ENCODE measurements around the gene MID1IP1.

MID1IP1 gene

GRCh38 chrX:38804682-38805431 lies 3.6 kb downstream of the MID1IP1 start:
- H3K27ac Mint-ChIP-seq, result peak overlapping the region; percentile 92
- no peaks in the 10 kb centered on the region for H3K9me3 Mint-ChIP-seq
- H3K4me1 Mint-ChIP-seq, result peaks cover 30% of the 10 kb centered on the region
- H3K4me3 Mint-ChIP-seq, result peak overlapping the region; percentile 91
- CTCF ChIA-PET, result no interaction called here
- H3K27me3 Mint-ChIP-seq, result no peaks in the 10 kb centered on the region
- peak; percentile 45 for DNase-seq
- peaks cover 35% of the 10 kb centered on the region for H3K36me3 Mint-ChIP-seq

- Mint-ChIP-seq H3K4me1 (peaks cover 32% of the 10 kb centered on the region), H3K27me3 (no peaks in the 10 kb centered on the region), H3K9me3 (no peaks in the 10 kb centered on the region), H3K4me3 (peak overlapping the region; percentile 91), H3K36me3 (peaks cover 35% of the 10 kb centered on the region), H3K27ac (peak overlapping the region; percentile 92)
- CTCF ChIA-PET, result no interaction called here
- peak; percentile 72 for DNase-seq
These were observed 4.5 kb downstream of the MID1IP1 start for GRCh38 chrX:38805432-38806389.

DNA sequence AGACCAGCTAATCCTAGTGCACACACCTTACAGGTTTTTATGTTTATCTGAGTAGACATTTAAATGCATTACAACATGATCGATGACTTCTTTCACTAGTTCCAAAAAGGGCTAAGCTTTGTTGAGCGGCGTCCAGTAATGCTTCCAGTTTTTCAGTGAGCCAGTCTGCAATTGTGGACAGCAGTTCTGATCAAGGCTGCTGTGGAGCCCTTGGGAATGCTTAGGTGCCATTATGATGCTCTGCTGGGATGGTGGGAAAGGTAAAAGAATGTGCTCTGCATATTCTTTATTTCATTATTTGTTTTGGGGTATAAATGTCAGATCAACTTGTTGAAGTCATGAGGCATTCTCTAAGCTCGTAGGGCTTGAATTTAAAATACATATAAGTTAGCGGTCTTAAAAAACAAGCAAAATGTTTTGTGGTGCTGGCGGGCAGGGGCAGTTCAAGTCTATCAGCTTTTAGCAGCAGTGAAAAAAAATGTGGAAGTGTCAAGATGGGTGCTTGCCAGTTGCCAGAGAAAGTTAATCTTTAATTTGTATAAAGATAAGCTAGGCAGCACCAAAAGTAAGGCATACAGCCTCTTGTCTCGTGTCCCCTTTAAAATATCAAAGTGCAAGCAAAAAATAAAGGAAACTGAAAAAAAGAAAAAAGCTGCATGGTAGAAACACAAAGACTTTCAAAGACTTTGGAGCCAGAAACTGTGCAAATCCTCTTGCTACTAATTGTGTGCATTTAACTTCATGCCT lies 5.8 kb downstream of the MID1IP1 start:
- Mint-ChIP-seq H3K27ac (peak overlapping the region; percentile 92), H3K27me3 (no peaks in the 10 kb centered on the region), H3K4me3 (peak overlapping the region; percentile 91), H3K9me3 (peaks cover 2% of the 10 kb centered on the region), H3K36me3 (peaks cover 34% of the 10 kb centered on the region), H3K4me1 (peaks cover 39% of the 10 kb centered on the region)
- CTCF ChIA-PET, result no interaction called here
- DNase-seq, result no peak

- Mint-ChIP-seq H3K4me1 (peaks cover 46% of the 10 kb centered on the region), H3K9me3 (peaks cover 3% of the 10 kb centered on the region), H3K27me3 (no peaks in the 10 kb centered on the region), H3K36me3 (peaks cover 34% of the 10 kb centered on the region), H3K27ac (peak overlapping the region; percentile 92), H3K4me3 (peak overlapping the region; percentile 91)
- no peak for DNase-seq
- CTCF ChIA-PET, result no interaction called here
These were observed 6.6 kb downstream of the MID1IP1 start for GRCh38 chrX:38807873-38808272.

GRCh38 chrX:38811515-38812243 lies 10.4 kb downstream of the MID1IP1 start:
- no peak for DNase-seq
- H3K27ac Mint-ChIP-seq, result peak overlapping the region; percentile 85
- CTCF ChIA-PET, result interaction anchor here (1.0 to 1.3 kb wide), 2 partner anchors 9 to 11 kb away, joined by 3 read pairs; partner anchors contain the start of gene MID1IP1
- peaks cover 3% of the 10 kb centered on the region for H3K9me3 Mint-ChIP-seq
- peaks cover 17% of the 10 kb centered on the region for H3K36me3 Mint-ChIP-seq
- H3K4me3 Mint-ChIP-seq, result peak overlapping the region; percentile 52
- no peaks in the 10 kb centered on the region for H3K27me3 Mint-ChIP-seq
- H3K4me1 Mint-ChIP-seq, result peaks cover 62% of the 10 kb centered on the region

GRCh38 chrX:38816155-38816554 lies 14.9 kb downstream of the MID1IP1 start:
- H3K27me3 Mint-ChIP-seq, result peaks cover under 1% of the 10 kb centered on the region
- peaks cover 10% of the 10 kb centered on the region for H3K36me3 Mint-ChIP-seq
- no peak overlapping the region for H3K27ac Mint-ChIP-seq
- peaks cover 3% of the 10 kb centered on the region for H3K9me3 Mint-ChIP-seq
- peak; percentile 63 for DNase-seq
- H3K4me1 Mint-ChIP-seq, result peaks cover 32% of the 10 kb centered on the region
- H3K4me3 Mint-ChIP-seq, result no peak overlapping the region
- CTCF ChIA-PET, result interaction anchor here (1.8 kb wide), 1 partner anchor 48 kb away, joined by 4 read pairs; no protein-coding TSS in a partner anchor

DNA sequence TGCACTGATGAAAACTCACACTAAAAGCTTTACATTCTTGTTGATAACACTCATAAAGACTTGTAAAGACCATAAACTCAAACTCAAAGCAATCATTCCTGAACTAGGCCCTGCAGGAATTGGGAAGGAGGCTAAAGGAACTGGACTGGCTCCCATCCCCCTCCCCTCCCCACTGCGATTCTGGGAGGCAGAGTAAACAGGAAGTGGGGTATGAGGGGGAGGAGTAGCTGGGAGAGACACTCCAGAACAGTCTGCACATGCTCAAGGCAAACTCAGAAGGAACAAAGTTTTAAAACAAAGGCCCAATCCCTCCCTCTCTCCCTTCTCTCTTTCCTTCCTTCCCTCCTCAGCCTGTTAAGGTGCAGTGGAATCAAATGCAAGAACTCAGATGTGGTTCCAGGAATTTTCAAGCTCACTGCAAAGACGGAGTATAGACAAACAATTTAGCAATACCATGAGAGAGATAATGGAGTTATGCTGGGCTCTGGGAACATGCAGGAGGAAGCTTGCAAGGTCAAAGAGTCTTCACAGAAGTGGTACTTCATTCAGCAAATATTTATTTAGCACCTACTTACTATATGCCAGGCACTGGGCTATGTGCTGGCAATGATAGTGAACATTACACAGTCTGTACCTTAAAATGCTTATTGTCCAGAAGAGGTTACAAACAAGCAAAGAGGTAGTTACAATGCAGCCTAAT lies 15.9 kb downstream of the MID1IP1 start:
- Mint-ChIP-seq H3K36me3 (peaks cover 9% of the 10 kb centered on the region), H3K4me3 (no peak overlapping the region), H3K9me3 (no peaks in the 10 kb centered on the region), H3K27ac (no peak overlapping the region), H3K4me1 (peaks cover 22% of the 10 kb centered on the region), H3K27me3 (peaks cover 4% of the 10 kb centered on the region)
- CTCF ChIA-PET, result interaction anchor here (1.8 kb wide), 1 partner anchor 49 kb away, joined by 4 read pairs; no protein-coding TSS in a partner anchor
- peak; percentile 43 for DNase-seq

DNA sequence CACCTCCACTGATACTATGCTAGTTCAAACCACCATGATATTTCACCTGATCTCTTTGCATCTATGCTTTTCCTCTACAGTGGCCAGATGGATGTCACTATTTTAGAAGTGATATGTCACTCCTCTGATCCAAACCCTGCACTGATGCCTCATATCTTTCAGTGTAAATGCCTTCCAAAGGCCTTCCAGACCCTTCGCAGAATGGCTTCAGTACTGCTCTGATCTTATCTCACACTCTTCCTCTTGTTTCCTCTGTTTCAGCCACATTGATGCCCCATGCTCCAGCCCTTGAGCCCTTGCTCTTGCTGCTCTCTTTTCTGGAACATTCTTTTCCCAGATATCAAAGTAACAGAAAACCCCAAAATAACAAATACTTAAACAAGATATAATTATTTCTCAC lies 17.9 kb downstream of the MID1IP1 start:
- H3K4me3 Mint-ChIP-seq, result no peak overlapping the region
- no peak overlapping the region for H3K27ac Mint-ChIP-seq
- peaks cover 2% of the 10 kb centered on the region for H3K36me3 Mint-ChIP-seq
- H3K4me1 Mint-ChIP-seq, result peaks cover 4% of the 10 kb centered on the region
- no peaks in the 10 kb centered on the region for H3K9me3 Mint-ChIP-seq
- H3K27me3 Mint-ChIP-seq, result peaks cover 4% of the 10 kb centered on the region
- no peak for DNase-seq
- CTCF ChIA-PET, result no interaction called here

GRCh38 chrX:38819709-38820108 lies 18.4 kb downstream of the MID1IP1 start:
- H3K4me1 Mint-ChIP-seq, result no peaks in the 10 kb centered on the region
- peaks cover 2% of the 10 kb centered on the region for H3K36me3 Mint-ChIP-seq
- CTCF ChIA-PET, result no interaction called here
- DNase-seq, result no peak
- no peak overlapping the region for H3K4me3 Mint-ChIP-seq
- H3K27ac Mint-ChIP-seq, result no peak overlapping the region
- H3K27me3 Mint-ChIP-seq, result peaks cover 4% of the 10 kb centered on the region
- no peaks in the 10 kb centered on the region for H3K9me3 Mint-ChIP-seq

GRCh38 chrX:38820751-38821150 lies 19.5 kb downstream of the MID1IP1 start:
- DNase-seq, result no peak
- no peak overlapping the region for H3K27ac Mint-ChIP-seq
- H3K4me3 Mint-ChIP-seq, result no peak overlapping the region
- H3K4me1 Mint-ChIP-seq, result no peaks in the 10 kb centered on the region
- H3K27me3 Mint-ChIP-seq, result peaks cover 4% of the 10 kb centered on the region
- no peaks in the 10 kb centered on the region for H3K9me3 Mint-ChIP-seq
- CTCF ChIA-PET, result no interaction called here
- peaks cover 2% of the 10 kb centered on the region for H3K36me3 Mint-ChIP-seq

DNA sequence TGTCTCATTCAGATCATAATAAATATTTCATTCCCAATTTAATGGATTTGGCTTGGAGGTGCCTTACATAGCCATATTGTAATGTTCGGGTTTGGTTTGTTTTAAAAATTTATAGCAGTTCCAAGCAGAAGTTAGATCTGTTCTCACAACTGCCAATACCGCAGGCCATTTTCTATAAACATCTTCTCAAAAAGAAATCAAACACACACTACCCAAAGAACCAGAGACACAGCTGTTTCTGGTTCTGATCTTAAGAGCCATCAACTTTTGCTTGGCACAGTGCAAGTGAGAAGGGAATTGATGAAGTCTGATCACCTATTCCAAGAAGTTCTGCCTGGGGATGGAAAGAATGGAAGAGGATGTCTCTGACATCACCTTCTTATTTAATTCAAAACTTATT lies 22.9 kb downstream of the MID1IP1 start:
- no peak for DNase-seq
- Mint-ChIP-seq H3K9me3 (no peaks in the 10 kb centered on the region), H3K4me1 (no peaks in the 10 kb centered on the region), H3K4me3 (no peak overlapping the region), H3K36me3 (peaks cover 2% of the 10 kb centered on the region), H3K27me3 (peaks cover 4% of the 10 kb centered on the region), H3K27ac (no peak overlapping the region)
- CTCF ChIA-PET, result no interaction called here

GRCh38 chrX:38831949-38832348 lies 30.7 kb downstream of the MID1IP1 start:
- no peak overlapping the region for H3K4me3 Mint-ChIP-seq
- no peaks in the 10 kb centered on the region for H3K9me3 Mint-ChIP-seq
- peaks cover 4% of the 10 kb centered on the region for H3K4me1 Mint-ChIP-seq
- H3K27me3 Mint-ChIP-seq, result no peaks in the 10 kb centered on the region
- no peak for DNase-seq
- CTCF ChIA-PET, result no interaction called here
- H3K27ac Mint-ChIP-seq, result no peak overlapping the region
- H3K36me3 Mint-ChIP-seq, result no peaks in the 10 kb centered on the region

- Mint-ChIP-seq H3K4me1 (peaks cover 4% of the 10 kb centered on the region), H3K36me3 (no peaks in the 10 kb centered on the region), H3K4me3 (no peak overlapping the region), H3K27me3 (no peaks in the 10 kb centered on the region), H3K27ac (no peak overlapping the region), H3K9me3 (no peaks in the 10 kb centered on the region)
- no peak for DNase-seq
- CTCF ChIA-PET, result no interaction called here
These were observed 36.1 kb downstream of the MID1IP1 start for GRCh38 chrX:38837389-38837788.
